Measurements from ENCODE around the gene P2RY13. TPM values are rescaled to one million over a fixed set of nuclear protein-coding genes. Genes with fewer than 3 reads are reported as not detected.

The P2RY13 gene
- total and polyA plus RNA-seq, 10 of the 15 experiments (the other 5 are each of a cell fraction or from before 2014, with no cell fraction given), result not detected

- BruUV-seq (replicated peaks), result no TSS peak
- Histone ChIP-seq H3K27ac (ENCODE audit: control insufficient read depth, insufficient read depth) (no peak overlapping the region), H3K36me3 (ENCODE audit: control insufficient read depth in 2 of 2, insufficient read depth in 2 of 2, low read length in 1 of 2) (no peaks in the 10 kb centered on the region), H3K4me2 (ENCODE audit: control insufficient read depth, insufficient read depth) (no peak overlapping the region), H4K20me1 (ENCODE audit: control insufficient read depth, insufficient read depth) (no peaks in the 10 kb centered on the region), H3K9me3 (replicated peaks; ENCODE audit: control insufficient read depth, insufficient read depth, low read length) (no peaks in the 10 kb centered on the region), H3K4me3 (no peak overlapping the region), H3K9ac (ENCODE audit: control insufficient read depth, insufficient read depth, low read length) (no peak overlapping the region), H2AFZ (ENCODE audit: control insufficient read depth, low read depth, low read length) (no peak overlapping the region), H3K79me2 (ENCODE audit: control insufficient read depth, insufficient read depth, low read length) (no peaks in the 10 kb centered on the region), H3K4me1 (ENCODE audit: control insufficient read depth, insufficient read depth, low read length) (no peaks in the 10 kb centered on the region), H3K27me3 (replicated peaks in 1 of 2; ENCODE audit: control insufficient read depth in 2 of 2, insufficient read depth in 2 of 2, low read length in 1 of 2) (no peaks in the 10 kb centered on the region)
- DNase-seq (ENCODE audit: low read depth, low spot score) (no peak), ATAC-seq (no peak), FAIRE-seq (no peak)
- in situ Hi-C loops (cut with MboI) (no loop called here), intact Hi-C loops (cut with micrococcal nuclease; ENCODE audit: unreplicated experiment) (no loop called here)
- ChIA-PET CTCF (interaction anchor here (1.2 to 1.4 kb wide), 3 partner anchors 19 to 138 kb away, joined by 3 to 4 read pairs (median 3); no protein-coding TSS in a partner anchor), RAD21 (ENCODE audit: unreplicated experiment) (no interaction called here), POLR2A (no interaction called here), SMC1A (ENCODE audit: uncharacterized antibody, unreplicated experiment) (no interaction called here)
- no peak for TF ChIP-seq MTA3 (IDR thresholded peaks at IDR 0.05; ENCODE audit: borderline replicate concordance, low read length)
- TF ChIP-seq RFX5 (IDR thresholded peaks at IDR 0.05; ENCODE audit: low read depth, low read length), result no peak
- no peak for TF ChIP-seq CHD1 (IDR thresholded peaks at IDR 0.05; ENCODE audit: low read depth, low read length)
- no peak for TF ChIP-seq DPF2 (IDR thresholded peaks at IDR 0.05)
- TF ChIP-seq HCFC1 (IDR thresholded peaks at IDR 0.05; ENCODE audit: low read length), result no peak
- WGBS (ENCODE audit: insufficient coverage, insufficient replicate concordance, low lambda C conversion rate, missing lambda C conversion rate), result 76% methylated on average over 6 of the region's 6 CpGs
These were observed 23.1 kb downstream of the P2RY13 start for GRCh38 chr3:151306168-151306810.

GRCh38 chr3:151305775-151306151, 23.6 kb downstream of the P2RY13 start:
- ATAC-seq (no peak), DNase-seq (ENCODE audit: low read depth, low spot score) (no peak), FAIRE-seq (no peak)
- H3K4me2 ChIP-seq (ENCODE audit: control insufficient read depth, insufficient read depth), result no peak overlapping the region
- ChIA-PET CTCF (interaction anchor here (1.2 to 1.4 kb wide), 3 partner anchors 11 to 138 kb away, joined by 3 to 4 read pairs (median 3); partner anchors contain the start of gene GPR87), RAD21 (ENCODE audit: unreplicated experiment) (no interaction called here), POLR2A (no interaction called here), SMC1A (ENCODE audit: uncharacterized antibody, unreplicated experiment) (no interaction called here)
- no peaks in the 10 kb centered on the region for H4K20me1 ChIP-seq (ENCODE audit: control insufficient read depth, insufficient read depth)
- intact Hi-C loops (cut with micrococcal nuclease; ENCODE audit: unreplicated experiment), result no loop called here
- H3K9ac ChIP-seq (ENCODE audit: control insufficient read depth, insufficient read depth, low read length), result no peak overlapping the region
- no peaks in the 10 kb centered on the region for H3K36me3 ChIP-seq (ENCODE audit: control insufficient read depth in 2 of 2, insufficient read depth in 2 of 2, low read length in 1 of 2)
- no peaks in the 10 kb centered on the region for H3K79me2 ChIP-seq (ENCODE audit: control insufficient read depth, insufficient read depth, low read length)
- H3K9me3 ChIP-seq (replicated peaks; ENCODE audit: control insufficient read depth, insufficient read depth, low read length), result no peaks in the 10 kb centered on the region
- no peak overlapping the region for H2AFZ ChIP-seq (ENCODE audit: control insufficient read depth, low read depth, low read length)
- H3K27me3 ChIP-seq (replicated peaks in 1 of 2; ENCODE audit: control insufficient read depth in 2 of 2, insufficient read depth in 2 of 2, low read length in 1 of 2), result no peaks in the 10 kb centered on the region
- no peak overlapping the region for H3K4me3 ChIP-seq
- no TSS peak for BruUV-seq (replicated peaks)
- no peaks in the 10 kb centered on the region for H3K4me1 ChIP-seq (ENCODE audit: control insufficient read depth, insufficient read depth, low read length)
- H3K27ac ChIP-seq (ENCODE audit: control insufficient read depth, insufficient read depth), result no peak overlapping the region
- in situ Hi-C loops (cut with MboI), result no loop called here
- 64% methylated on average over 4 of the region's 4 CpGs for WGBS (ENCODE audit: insufficient coverage, insufficient replicate concordance, low lambda C conversion rate, missing lambda C conversion rate)
- TF ChIP-seq GATAD2B (conservative IDR thresholded peaks at IDR 0.05; ENCODE audit: low read depth), result no peak
- TF ChIP-seq RELB (IDR thresholded peaks at IDR 0.05; ENCODE audit: low read depth), result no peak
- TF ChIP-seq EED (IDR thresholded peaks at IDR 0.05; ENCODE audit: low read depth), result no peak
- TF ChIP-seq NR2C1 (IDR thresholded peaks at IDR 0.05), result no peak
- no peak for TF ChIP-seq PAX8 (IDR thresholded peaks at IDR 0.05)
- TF ChIP-seq FOXM1 (IDR thresholded peaks at IDR 0.05; ENCODE audit: low read depth, low read length), result no peak
- no peak for TF ChIP-seq TCF3 (IDR thresholded peaks at IDR 0.05; ENCODE audit: borderline replicate concordance, insufficient read depth, low read depth, low read length)
- TF ChIP-seq EP300 (IDR thresholded peaks at IDR 0.05; ENCODE audit: borderline replicate concordance in 1 of 2, control insufficient read depth in 1 of 2, low read depth in 2 of 2, low read length in 2 of 2), result no peak
- no peak for TF ChIP-seq EZH2 (IDR thresholded peaks at IDR 0.05; ENCODE audit: borderline replicate concordance, control insufficient read depth, low read depth, low read length)
- TF ChIP-seq MEF2B (IDR thresholded peaks at IDR 0.05; ENCODE audit: partially characterized antibody, poor library complexity, severe bottlenecking), result no peak
